CD4-positive, alpha-beta T cell (primary cell): ENCODE results near the gene BBS4. TPM values are rescaled to one million over a fixed set of nuclear protein-coding genes. Genes with fewer than 3 reads are reported as not detected.

ENCODE experiments used
- ATAC-seq: fragments of 200-7000 bp; cut with Tn5 transposase; one replicate; pipeline ENCODE4 v1.10.0; 2022; ENCODE audit warnings: mild to moderate bottlenecking; ENCODE audit not compliant: poor library complexity
- CTCF ChIA-PET: fragments of 350-600 bp; sonication (Branson Sonifier 250); formaldehyde crosslinking; loops from one replicate; lab custom pipeline; 2021; ENCODE audit warnings: antibody characterized with exemption, inconsistent platforms; lab: Charles Lee
- POLR2A ChIA-PET: fragments of 350-600 bp; sonication (Branson Sonifier 250); formaldehyde crosslinking; loops from one replicate; lab custom pipeline; 2021; ENCODE audit warnings: antibody characterized with exemption, inconsistent platforms; lab: Charles Lee
- DNase-seq, 14 experiments: peaks; one replicate each; pipeline ENCODE4 v3.0.0-alpha.2; 2013 to 2020; ENCODE audit warnings: mixed read lengths in 2 of 14
- H3K27ac ChIP-seq, 2 donors: one replicate each; pipeline versions ENCODE4 v1.5.1 to v1.7.0; 2013; ENCODE audit warnings: low read length in 2 of 2, low read depth in 1 of 2, mild to moderate bottlenecking in 1 of 2
- H3K27me3 ChIP-seq, 2 experiments: 1 replicate in 1 of 2; 2 replicates in 1 of 2; pipeline versions ENCODE4 v1.6.1 to v1.7.0; 2013; ENCODE audit warnings: low read length in 2 of 2, control low read depth in 1 of 2, mild to moderate bottlenecking in 1 of 2, moderate library complexity in 1 of 2; ENCODE audit not compliant: insufficient read depth in 2 of 2, control insufficient read depth in 1 of 2
- H3K36me3 ChIP-seq: one replicate; pipeline ENCODE4 v1.6.1; 2013; ENCODE audit warnings: low read length, control low read depth; ENCODE audit not compliant: insufficient read depth
- H3K4me1 ChIP-seq: one replicate; pipeline ENCODE4 v1.6.1; 2013; ENCODE audit warnings: low read length, control low read depth; ENCODE audit not compliant: insufficient read depth
- H3K4me3 ChIP-seq: one replicate; pipeline ENCODE4 v1.5.1; 2013; ENCODE audit warnings: mild to moderate bottlenecking, low read length, moderate library complexity
- H3K9me3 ChIP-seq, 2 experiments: 1 replicate in 1 of 2; 2 replicates in 1 of 2; pipeline versions ENCODE4 v1.6.1 to v1.7.0; 2013; ENCODE audit warnings: low read length in 2 of 2, mild to moderate bottlenecking in 2 of 2, control low read depth in 1 of 2, moderate library complexity in 1 of 2; ENCODE audit not compliant: control insufficient read depth in 1 of 2, insufficient read depth in 1 of 2
- H3K27ac Mint-ChIP-seq: one replicate; pipeline ENCODE4 v1.8.0; 2020; ENCODE audit warnings: mixed read lengths
- H3K27me3 Mint-ChIP-seq: one replicate; pipeline ENCODE4 v1.8.0; 2021; ENCODE audit warnings: mixed read lengths
- H3K36me3 Mint-ChIP-seq: one replicate; pipeline ENCODE4 v1.8.0; 2021; ENCODE audit warnings: low read depth, mixed read lengths
- H3K4me1 Mint-ChIP-seq: one replicate; pipeline ENCODE4 v1.8.0; 2021; ENCODE audit warnings: low read depth, mixed read lengths
- H3K4me3 Mint-ChIP-seq: one replicate; pipeline ENCODE4 v1.8.0; 2020; ENCODE audit warnings: mild to moderate bottlenecking, mixed read lengths
- H3K9me3 Mint-ChIP-seq: one replicate; pipeline ENCODE4 v1.8.0; 2020; ENCODE audit warnings: mixed read lengths
- intact Hi-C, 2 experiments: fragments of 100-400 bp; cut with DNase I in 1 of 2; cut with micrococcal nuclease in 1 of 2; formaldehyde crosslinking; loops; one replicate each; pipeline versions ENCODE4 v1.15.1 to v1.9.0; 2023 to 2025; cut with DNase I, micrococcal nuclease
- total RNA-seq, 174 experiments: library from RNA in 2 of 174; stranded (reverse) in 2 of 174; gene quantifications; one replicate each; pipeline ENCODE4 v1.2.3 and lab custom pipeline; 2021 to 2026
- TF ChIP-seq, protein P1 (sequence below): fragments of 200-600 bp; IDR thresholded peaks from one replicate; pipeline ENCODE4 v1.8.0; 2022; ENCODE audit warnings: antibody characterized with exemption, mild to moderate bottlenecking

Gene BBS4
- total RNA-seq, 2 experiments from 2014 or later, result 8.6 to 12.8 TPM

- peak within 1 kb of the TSS; percentile 96 for H3K4me3 Mint-ChIP-seq
- POLR2A ChIA-PET, result interaction anchor here (0.6 to 2.1 kb wide), 10 partner anchors 25 to 850 kb away, joined by 3 to 7 read pairs (median 4); partner anchors contain the start of genes BBS4, HIGD2B, NEO1 and NPTN
- peaks cover 48% of the 10 kb centered on the region for H3K4me1 Mint-ChIP-seq
- H3K36me3 Mint-ChIP-seq, result peaks cover 32% of the 10 kb centered on the region
- TF ChIP-seq, protein P1, sequence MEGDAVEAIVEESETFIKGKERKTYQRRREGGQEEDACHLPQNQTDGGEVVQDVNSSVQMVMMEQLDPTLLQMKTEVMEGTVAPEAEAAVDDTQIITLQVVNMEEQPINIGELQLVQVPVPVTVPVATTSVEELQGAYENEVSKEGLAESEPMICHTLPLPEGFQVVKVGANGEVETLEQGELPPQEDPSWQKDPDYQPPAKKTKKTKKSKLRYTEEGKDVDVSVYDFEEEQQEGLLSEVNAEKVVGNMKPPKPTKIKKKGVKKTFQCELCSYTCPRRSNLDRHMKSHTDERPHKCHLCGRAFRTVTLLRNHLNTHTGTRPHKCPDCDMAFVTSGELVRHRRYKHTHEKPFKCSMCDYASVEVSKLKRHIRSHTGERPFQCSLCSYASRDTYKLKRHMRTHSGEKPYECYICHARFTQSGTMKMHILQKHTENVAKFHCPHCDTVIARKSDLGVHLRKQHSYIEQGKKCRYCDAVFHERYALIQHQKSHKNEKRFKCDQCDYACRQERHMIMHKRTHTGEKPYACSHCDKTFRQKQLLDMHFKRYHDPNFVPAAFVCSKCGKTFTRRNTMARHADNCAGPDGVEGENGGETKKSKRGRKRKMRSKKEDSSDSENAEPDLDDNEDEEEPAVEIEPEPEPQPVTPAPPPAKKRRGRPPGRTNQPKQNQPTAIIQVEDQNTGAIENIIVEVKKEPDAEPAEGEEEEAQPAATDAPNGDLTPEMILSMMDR, result peak; percentile 60
- peak; percentile 88 to 98 (median 94) for DNase-seq
- CTCF ChIA-PET, result interaction anchor here (0.7 kb wide), 1 partner anchor 557 kb away, joined by 3 read pairs; no protein-coding TSS in a partner anchor
- peak within 1 kb of the TSS; percentile 98 for H3K27ac Mint-ChIP-seq
- no peaks in the 10 kb centered on the region for H3K9me3 ChIP-seq
- no peaks in the 10 kb centered on the region for H3K9me3 Mint-ChIP-seq
- H3K27ac ChIP-seq, result peak within 1 kb of the TSS; percentile 91 to 93
- no peaks in the 10 kb centered on the region for H3K27me3 ChIP-seq
- peaks cover 14% of the 10 kb centered on the region for H3K36me3 ChIP-seq
- peaks cover 50% of the 10 kb centered on the region for H3K4me1 ChIP-seq
- peak; percentile 74 for ATAC-seq
- intact Hi-C loops, result loop anchor here (1.0 to 10.0 kb wide), 12 partner anchors 44 to 1678 kb away; partner anchors contain the start of genes BBS4 (in 2 of the 2), HIGD2B (in 2 of the 2), ARIH1 (in 1 of the 2) and MYO9A (in 1 of the 2)
- no peaks in the 10 kb centered on the region for H3K27me3 Mint-ChIP-seq
- peak within 1 kb of the TSS; percentile 94 for H3K4me3 ChIP-seq
Observed at GRCh38 chr15:72783640-72784455, 97.8 kb downstream of the BBS4 start, which contains the start of gene ADPGK. Gene ADPGK, minus strand, starts transcription at chr15:72783758. Its CDS starts 67 bp downstream, at chr15:72783691.

GRCh38 chr15:72784456-72784876 is 98.5 kb downstream of the BBS4 start:
- H3K4me1 Mint-ChIP-seq, result peaks cover 45% of the 10 kb centered on the region
- H3K4me1 ChIP-seq, result peaks cover 50% of the 10 kb centered on the region
- CTCF ChIA-PET, result interaction anchor here (0.5 to 0.7 kb wide), 2 partner anchors 412 to 558 kb away, joined by 3 read pairs; no protein-coding TSS in a partner anchor

GRCh38 chr15:72785432-72785831 is 99.4 kb downstream of the BBS4 start:
- peaks cover 5% of the 10 kb centered on the region for H3K36me3 ChIP-seq
- ChIA-PET CTCF (no interaction called here), POLR2A (interaction anchor here (1.2 to 1.5 kb wide), 2 partner anchors 97 to 266 kb away, joined by 3 read pairs; no protein-coding TSS in a partner anchor)
- peaks cover 49% of the 10 kb centered on the region for H3K4me1 ChIP-seq
- H3K27ac Mint-ChIP-seq, result peak overlapping the region; percentile 98
- H3K4me3 ChIP-seq, result no peak overlapping the region
- intact Hi-C loops, result loop anchor here in 1 of 2 experiments (2.0 to 10.0 kb wide), 2 partner anchors 191 to 513 kb away; partner anchors contain the start of gene PARP6
- H3K36me3 Mint-ChIP-seq, result peaks cover 21% of the 10 kb centered on the region
- peak in 11 of 14 experiments; percentile 19 to 86 (median 38) for DNase-seq
- peaks cover 37% of the 10 kb centered on the region for H3K4me1 Mint-ChIP-seq
- TF ChIP-seq, protein P1, result no peak
- ATAC-seq, result no peak
- H3K9me3 Mint-ChIP-seq, result no peaks in the 10 kb centered on the region
- no peaks in the 10 kb centered on the region for H3K27me3 ChIP-seq
- no peaks in the 10 kb centered on the region for H3K9me3 ChIP-seq
- peak overlapping the region; percentile 96 for H3K4me3 Mint-ChIP-seq
- no peaks in the 10 kb centered on the region for H3K27me3 Mint-ChIP-seq
- H3K27ac ChIP-seq, result peak overlapping the region; percentile 88 to 93

More at GRCh38 chr15:72784456-72784876, 98.5 kb downstream of the BBS4 start:
- H3K36me3 Mint-ChIP-seq, result peaks cover 29% of the 10 kb centered on the region
- H3K27ac Mint-ChIP-seq, result peak overlapping the region; percentile 98
- peak overlapping the region; percentile 94 for H3K4me3 ChIP-seq
- intact Hi-C loops, result loop anchor here (1.0 to 10.0 kb wide), 10 partner anchors 62 to 1678 kb away; partner anchors contain the start of genes ARIH1 (in 1 of the 2), MYO9A (in 1 of the 2), NEO1 (in 1 of the 2) and NPTN (in 1 of the 2)
- H3K9me3 ChIP-seq, result no peaks in the 10 kb centered on the region
- H3K9me3 Mint-ChIP-seq, result no peaks in the 10 kb centered on the region
- H3K27ac ChIP-seq, result peak overlapping the region; percentile 88 to 93
- H3K4me3 Mint-ChIP-seq, result peak overlapping the region; percentile 96
- POLR2A ChIA-PET, result interaction anchor here (0.6 to 1.5 kb wide), 3 partner anchors 25 to 267 kb away, joined by 3 to 4 read pairs (median 3); no protein-coding TSS in a partner anchor
- H3K27me3 ChIP-seq, result no peaks in the 10 kb centered on the region
- TF ChIP-seq, protein P1, result peak; percentile 16
- no peak for DNase-seq
- no peaks in the 10 kb centered on the region for H3K27me3 Mint-ChIP-seq
- no peak for ATAC-seq
- peaks cover 12% of the 10 kb centered on the region for H3K36me3 ChIP-seq
